ENCODE data around the gene KCNN3. TPM values are rescaled to one million over a fixed set of nuclear protein-coding genes. Genes with fewer than 3 reads are reported as not detected.

Gene KCNN3
- total RNA-seq, 1 experiment from 2014 or later = 0.07 TPM

DNA sequence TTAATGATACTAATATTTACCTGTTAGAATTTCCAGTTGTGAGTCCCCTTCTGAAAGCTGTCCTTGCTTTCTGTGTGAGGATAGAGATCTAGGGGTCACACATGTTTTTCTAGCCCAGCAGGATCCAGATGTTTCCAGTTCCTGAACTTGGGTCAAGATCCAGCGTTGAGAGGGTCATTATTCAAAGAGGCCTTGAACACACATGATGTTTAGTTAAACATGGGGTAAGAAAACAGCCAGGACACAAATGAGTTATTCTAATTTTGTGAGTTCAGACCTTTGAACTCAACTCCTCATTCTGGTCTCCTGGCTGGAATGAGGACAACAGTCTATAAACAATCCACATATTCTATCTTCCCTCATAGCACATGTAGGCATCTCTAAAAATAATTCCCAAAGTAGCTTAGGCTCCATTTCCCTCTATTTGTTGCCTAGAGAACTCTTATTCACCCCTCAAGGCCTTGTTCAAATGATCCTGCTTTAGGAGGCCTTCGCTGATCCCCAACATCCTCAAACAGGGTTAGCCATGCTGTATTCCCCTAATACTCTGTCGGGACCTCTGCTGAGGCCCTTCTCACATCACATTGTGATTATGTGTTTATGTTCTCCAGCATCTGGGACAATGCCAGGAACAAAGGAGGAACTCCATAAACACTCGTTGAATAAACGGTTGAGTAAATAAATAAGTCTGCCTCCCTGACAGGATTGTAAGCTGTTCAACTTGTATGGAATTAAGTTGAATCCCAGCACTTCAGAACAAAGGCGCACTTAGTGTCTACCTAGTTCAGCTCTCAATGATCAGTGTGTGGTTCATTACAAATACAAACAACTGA is 15.0 kb upstream of the KCNN3 start:
- Mint-ChIP-seq H3K4me1 (ENCODE audit: insufficient read depth, unreplicated experiment) (peaks cover 7% of the 10 kb centered on the region), H3K36me3 (ENCODE audit: insufficient read depth, unreplicated experiment) (no peaks in the 10 kb centered on the region), H3K27me3 (ENCODE audit: insufficient read depth, unreplicated experiment) (peaks cover 45% of the 10 kb centered on the region), H3K27ac (ENCODE audit: low read depth, unreplicated experiment) (no peak overlapping the region), H3K4me3 (ENCODE audit: unreplicated experiment) (no peak overlapping the region), H3K9me3 (ENCODE audit: unreplicated experiment) (no peaks in the 10 kb centered on the region)
- intact Hi-C loops (cut with micrococcal nuclease) = no loop called here
- BruUV-seq (replicated peaks) = no TSS peak
- ChIA-PET CTCF (interaction anchor here (0.7 to 4.4 kb wide), 5 partner anchors 9 to 218 kb away, joined by 3 to 41 read pairs (median 5); no protein-coding TSS in a partner anchor), POLR2A (interaction anchor here (1.0 kb wide), 1 partner anchor 47 kb away, joined by 3 read pairs; no protein-coding TSS in a partner anchor)
- TF ChIP-seq, protein P1, sequence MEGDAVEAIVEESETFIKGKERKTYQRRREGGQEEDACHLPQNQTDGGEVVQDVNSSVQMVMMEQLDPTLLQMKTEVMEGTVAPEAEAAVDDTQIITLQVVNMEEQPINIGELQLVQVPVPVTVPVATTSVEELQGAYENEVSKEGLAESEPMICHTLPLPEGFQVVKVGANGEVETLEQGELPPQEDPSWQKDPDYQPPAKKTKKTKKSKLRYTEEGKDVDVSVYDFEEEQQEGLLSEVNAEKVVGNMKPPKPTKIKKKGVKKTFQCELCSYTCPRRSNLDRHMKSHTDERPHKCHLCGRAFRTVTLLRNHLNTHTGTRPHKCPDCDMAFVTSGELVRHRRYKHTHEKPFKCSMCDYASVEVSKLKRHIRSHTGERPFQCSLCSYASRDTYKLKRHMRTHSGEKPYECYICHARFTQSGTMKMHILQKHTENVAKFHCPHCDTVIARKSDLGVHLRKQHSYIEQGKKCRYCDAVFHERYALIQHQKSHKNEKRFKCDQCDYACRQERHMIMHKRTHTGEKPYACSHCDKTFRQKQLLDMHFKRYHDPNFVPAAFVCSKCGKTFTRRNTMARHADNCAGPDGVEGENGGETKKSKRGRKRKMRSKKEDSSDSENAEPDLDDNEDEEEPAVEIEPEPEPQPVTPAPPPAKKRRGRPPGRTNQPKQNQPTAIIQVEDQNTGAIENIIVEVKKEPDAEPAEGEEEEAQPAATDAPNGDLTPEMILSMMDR (IDR thresholded peaks at IDR 0.05; ENCODE audit: unreplicated experiment) = no peak
- DNase-seq (ENCODE audit: unreplicated experiment) = no peak

DNA sequence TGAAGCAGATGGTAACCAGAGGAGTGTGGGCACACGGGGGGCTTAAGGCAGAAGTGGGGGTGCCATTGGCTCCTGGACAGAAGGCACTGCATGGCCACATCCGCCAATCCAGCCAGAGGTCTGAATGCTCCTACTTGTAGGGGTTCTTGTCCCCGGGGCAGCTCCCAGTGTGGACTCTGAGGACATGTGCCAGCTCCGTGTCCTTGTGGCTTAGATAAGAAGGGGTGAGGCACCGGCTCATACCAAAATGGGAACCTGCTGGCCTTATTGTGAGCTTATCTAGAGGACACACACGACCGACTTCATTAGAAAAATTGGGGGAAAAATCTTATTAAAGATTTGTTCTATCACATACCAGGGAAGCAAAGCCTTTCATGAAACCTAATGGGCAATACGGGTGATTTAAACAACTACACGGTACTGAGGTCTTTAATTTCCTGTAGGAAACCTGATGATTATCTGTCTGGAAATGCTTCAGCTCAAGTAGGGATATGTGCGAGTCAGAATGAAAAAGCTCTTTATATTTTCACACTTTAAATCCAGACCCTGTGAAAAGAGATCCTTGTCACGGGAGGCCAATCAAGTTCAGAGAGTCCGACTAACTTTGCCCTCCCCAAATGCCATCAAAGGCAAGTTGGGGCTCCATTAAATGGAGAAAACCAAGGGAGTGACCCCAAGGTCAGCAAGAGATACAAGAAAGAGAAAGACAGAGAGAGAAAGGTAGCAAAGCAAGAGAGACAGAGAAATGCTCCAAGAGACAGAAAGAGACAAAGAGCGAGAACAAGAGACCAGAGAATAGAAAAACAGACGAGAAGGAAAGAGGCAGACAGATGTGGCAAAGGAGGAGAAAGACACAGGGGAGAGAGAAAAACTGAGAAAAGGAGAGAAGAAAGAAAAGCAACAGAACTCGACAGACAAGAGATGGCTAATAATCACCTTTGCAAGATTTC is 14.1 kb upstream of the KCNN3 start:
- TF ChIP-seq, protein P1 (IDR thresholded peaks at IDR 0.05; ENCODE audit: unreplicated experiment) = no peak
- intact Hi-C loops (cut with micrococcal nuclease) = no loop called here
- H3K4me1 Mint-ChIP-seq (ENCODE audit: insufficient read depth, unreplicated experiment) = peaks cover 7% of the 10 kb centered on the region
- H3K36me3 Mint-ChIP-seq (ENCODE audit: insufficient read depth, unreplicated experiment) = no peaks in the 10 kb centered on the region
- no peak overlapping the region for H3K27ac Mint-ChIP-seq (ENCODE audit: low read depth, unreplicated experiment)
- DNase-seq (ENCODE audit: unreplicated experiment) = no peak
- ChIA-PET CTCF (interaction anchor here (1.8 to 4.4 kb wide), 3 partner anchors 8 to 215 kb away, joined by 4 to 41 read pairs (median 9); no protein-coding TSS in a partner anchor), POLR2A (interaction anchor here (0.7 to 1.0 kb wide), 2 partner anchors 48 to 403 kb away, joined by 3 read pairs; no protein-coding TSS in a partner anchor)
- H3K9me3 Mint-ChIP-seq (ENCODE audit: unreplicated experiment) = no peaks in the 10 kb centered on the region
- H3K4me3 Mint-ChIP-seq (ENCODE audit: unreplicated experiment) = no peak overlapping the region
- peaks cover 39% of the 10 kb centered on the region for H3K27me3 Mint-ChIP-seq (ENCODE audit: insufficient read depth, unreplicated experiment)
- no TSS peak for BruUV-seq (replicated peaks)

DNA sequence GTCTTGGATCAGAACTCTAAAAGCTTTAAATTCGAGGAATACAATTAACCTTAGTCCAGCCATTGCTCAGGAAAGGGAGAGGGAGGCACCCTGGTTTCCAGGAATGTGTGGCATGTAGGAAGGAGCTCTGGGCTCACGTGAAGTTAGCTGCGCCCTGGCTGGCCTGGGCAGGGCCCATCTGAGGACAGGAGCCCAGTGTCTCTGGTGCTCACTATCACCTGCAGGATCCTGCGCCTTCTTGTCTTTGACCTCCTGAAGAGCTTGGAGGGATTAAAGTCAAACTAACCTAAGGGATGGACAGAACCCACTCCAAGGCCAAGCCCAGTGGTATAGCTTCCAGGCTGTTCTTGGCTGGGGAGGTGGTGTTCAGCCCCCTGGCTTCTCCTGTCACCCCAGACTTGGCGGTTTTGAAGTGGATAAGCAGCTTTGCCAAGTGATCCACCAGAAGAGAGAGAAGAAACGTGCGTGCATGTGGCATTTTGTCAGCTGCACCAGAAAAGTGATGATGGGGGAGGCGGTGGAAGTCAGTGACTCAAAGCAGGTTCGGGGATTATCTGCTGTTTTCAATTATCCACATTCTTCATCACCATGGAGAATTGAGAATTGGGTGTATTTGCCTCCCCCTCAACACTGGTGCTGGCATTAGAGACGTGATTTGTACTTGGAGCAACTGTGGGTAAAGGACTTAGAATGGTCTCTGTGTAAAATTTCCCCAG is 11.9 kb upstream of the KCNN3 start:
- intact Hi-C loops (cut with micrococcal nuclease) = no loop called here
- no TSS peak for BruUV-seq (replicated peaks)
- TF ChIP-seq, protein P1 (IDR thresholded peaks at IDR 0.05; ENCODE audit: unreplicated experiment) = no peak
- H3K27ac Mint-ChIP-seq (ENCODE audit: low read depth, unreplicated experiment) = no peak overlapping the region
- no peaks in the 10 kb centered on the region for H3K9me3 Mint-ChIP-seq (ENCODE audit: unreplicated experiment)
- CTCF ChIA-PET = interaction anchor here (0.5 to 4.4 kb wide), 22 partner anchors 9 to 401 kb away, joined by 3 to 41 read pairs (median 4); no protein-coding TSS in a partner anchor
- H3K4me3 Mint-ChIP-seq (ENCODE audit: unreplicated experiment) = no peak overlapping the region
- DNase-seq (ENCODE audit: unreplicated experiment) = no peak
- H3K27me3 Mint-ChIP-seq (ENCODE audit: insufficient read depth, unreplicated experiment) = peaks cover 17% of the 10 kb centered on the region
- H3K4me1 Mint-ChIP-seq (ENCODE audit: insufficient read depth, unreplicated experiment) = peaks cover 14% of the 10 kb centered on the region
- no peaks in the 10 kb centered on the region for H3K36me3 Mint-ChIP-seq (ENCODE audit: insufficient read depth, unreplicated experiment)
- POLR2A ChIA-PET = interaction anchor here (0.5 to 1.3 kb wide), 5 partner anchors 29 to 337 kb away, joined by 3 to 5 read pairs (median 3); partner anchors contain the start of gene PMVK
